H1 (cell line): ENCODE data around the gene GOLGA2. TPM values are rescaled to one million over a fixed set of nuclear protein-coding genes. Genes with fewer than 3 reads are reported as not detected.

Experiments
- SUZ12 ChIP-seq: fragments of 200-600 bp; sonication (generic); IDR thresholded peaks from 2 replicates; pipeline ENCODE4 v1.6.1; 2012; ENCODE audit warnings: mild to moderate bottlenecking, inconsistent platforms, low read length, moderate library complexity, mixed read lengths
- polyA plus RNA-seq, 7 experiments: library from polyadenylated mRNA; depleted of rRNA in 3 of 7; stranded (reverse) in 5 of 7; unstranded in 2 of 7; fragments of >200 nt in 5 of 7; fragments of 200-250 nt in 2 of 7; gene quantifications; 1 replicate in 5 of 7; 2 replicates in 1 of 7; 4 replicates in 1 of 7; pipeline versions ENCODE4 v1.2.1 to v1.2.3, GENCODE V29; 2011 to 2013; ENCODE audit warnings: missing spikeins in 2 of 7, mixed read lengths in 2 of 7
- total RNA-seq: library from RNA; stranded (reverse); fragmentation: NEBNext Ultra II Directional; extraction: Animal tissue kit (Norgen Biotek cat#: 25700); gene quantifications from 2 replicates; pipeline ENCODE4 v1.2.1, GENCODE V29; 2021
- TF ChIP-seq, protein P1 (sequence below): fragments of 300-600 bp; sonication (generic); IDR thresholded peaks from 2 replicates; pipeline ENCODE4 v1.7.1; 2012; ENCODE audit warnings: low read length, moderate library complexity, mild to moderate bottlenecking, inconsistent platforms; ENCODE audit not compliant: insufficient replicate concordance
- TF ChIP-seq, protein P2 (sequence below): IDR thresholded peaks from 2 replicates; pipeline ENCODE4 v1.6.1; 2011; ENCODE audit warnings: low read length, improper control_type of control experiment

The GOLGA2 gene
- total and polyA plus RNA-seq, 2 of the 8 experiments (the other 6 are each of a cell fraction or from before 2014, with no cell fraction given): 13.1 to 43.6 TPM

DNA sequence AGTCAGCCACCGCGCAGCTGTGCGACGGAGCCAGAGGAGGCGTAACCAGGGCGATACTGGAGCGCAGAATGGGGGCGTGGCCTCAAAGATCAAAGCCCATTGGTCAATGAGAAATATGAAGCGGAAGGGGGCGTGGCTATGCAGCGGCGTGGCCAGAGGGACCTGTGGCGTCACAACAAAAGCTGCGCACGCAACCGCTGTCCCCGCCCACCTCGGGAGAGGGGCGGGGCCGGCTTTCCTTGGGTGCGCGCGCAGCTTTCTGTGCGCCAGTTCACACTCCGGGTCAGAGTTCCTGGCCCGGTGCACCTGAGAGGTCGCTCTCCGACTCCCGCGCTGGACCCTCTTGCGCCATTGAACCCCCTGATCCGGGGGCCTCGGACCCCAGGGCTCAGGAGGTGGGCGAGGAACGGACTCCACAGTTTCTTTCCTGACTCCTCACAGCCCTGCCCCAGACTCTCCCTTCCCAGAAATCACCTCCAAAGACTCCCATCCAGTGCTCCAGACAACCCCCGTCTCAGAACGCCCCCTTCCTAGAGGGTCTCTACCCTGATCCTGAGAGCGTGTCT is 284 bp upstream of the GOLGA2 start, which contains the start of gene SWI5 (continued):
- TF ChIP-seq, protein P1, sequence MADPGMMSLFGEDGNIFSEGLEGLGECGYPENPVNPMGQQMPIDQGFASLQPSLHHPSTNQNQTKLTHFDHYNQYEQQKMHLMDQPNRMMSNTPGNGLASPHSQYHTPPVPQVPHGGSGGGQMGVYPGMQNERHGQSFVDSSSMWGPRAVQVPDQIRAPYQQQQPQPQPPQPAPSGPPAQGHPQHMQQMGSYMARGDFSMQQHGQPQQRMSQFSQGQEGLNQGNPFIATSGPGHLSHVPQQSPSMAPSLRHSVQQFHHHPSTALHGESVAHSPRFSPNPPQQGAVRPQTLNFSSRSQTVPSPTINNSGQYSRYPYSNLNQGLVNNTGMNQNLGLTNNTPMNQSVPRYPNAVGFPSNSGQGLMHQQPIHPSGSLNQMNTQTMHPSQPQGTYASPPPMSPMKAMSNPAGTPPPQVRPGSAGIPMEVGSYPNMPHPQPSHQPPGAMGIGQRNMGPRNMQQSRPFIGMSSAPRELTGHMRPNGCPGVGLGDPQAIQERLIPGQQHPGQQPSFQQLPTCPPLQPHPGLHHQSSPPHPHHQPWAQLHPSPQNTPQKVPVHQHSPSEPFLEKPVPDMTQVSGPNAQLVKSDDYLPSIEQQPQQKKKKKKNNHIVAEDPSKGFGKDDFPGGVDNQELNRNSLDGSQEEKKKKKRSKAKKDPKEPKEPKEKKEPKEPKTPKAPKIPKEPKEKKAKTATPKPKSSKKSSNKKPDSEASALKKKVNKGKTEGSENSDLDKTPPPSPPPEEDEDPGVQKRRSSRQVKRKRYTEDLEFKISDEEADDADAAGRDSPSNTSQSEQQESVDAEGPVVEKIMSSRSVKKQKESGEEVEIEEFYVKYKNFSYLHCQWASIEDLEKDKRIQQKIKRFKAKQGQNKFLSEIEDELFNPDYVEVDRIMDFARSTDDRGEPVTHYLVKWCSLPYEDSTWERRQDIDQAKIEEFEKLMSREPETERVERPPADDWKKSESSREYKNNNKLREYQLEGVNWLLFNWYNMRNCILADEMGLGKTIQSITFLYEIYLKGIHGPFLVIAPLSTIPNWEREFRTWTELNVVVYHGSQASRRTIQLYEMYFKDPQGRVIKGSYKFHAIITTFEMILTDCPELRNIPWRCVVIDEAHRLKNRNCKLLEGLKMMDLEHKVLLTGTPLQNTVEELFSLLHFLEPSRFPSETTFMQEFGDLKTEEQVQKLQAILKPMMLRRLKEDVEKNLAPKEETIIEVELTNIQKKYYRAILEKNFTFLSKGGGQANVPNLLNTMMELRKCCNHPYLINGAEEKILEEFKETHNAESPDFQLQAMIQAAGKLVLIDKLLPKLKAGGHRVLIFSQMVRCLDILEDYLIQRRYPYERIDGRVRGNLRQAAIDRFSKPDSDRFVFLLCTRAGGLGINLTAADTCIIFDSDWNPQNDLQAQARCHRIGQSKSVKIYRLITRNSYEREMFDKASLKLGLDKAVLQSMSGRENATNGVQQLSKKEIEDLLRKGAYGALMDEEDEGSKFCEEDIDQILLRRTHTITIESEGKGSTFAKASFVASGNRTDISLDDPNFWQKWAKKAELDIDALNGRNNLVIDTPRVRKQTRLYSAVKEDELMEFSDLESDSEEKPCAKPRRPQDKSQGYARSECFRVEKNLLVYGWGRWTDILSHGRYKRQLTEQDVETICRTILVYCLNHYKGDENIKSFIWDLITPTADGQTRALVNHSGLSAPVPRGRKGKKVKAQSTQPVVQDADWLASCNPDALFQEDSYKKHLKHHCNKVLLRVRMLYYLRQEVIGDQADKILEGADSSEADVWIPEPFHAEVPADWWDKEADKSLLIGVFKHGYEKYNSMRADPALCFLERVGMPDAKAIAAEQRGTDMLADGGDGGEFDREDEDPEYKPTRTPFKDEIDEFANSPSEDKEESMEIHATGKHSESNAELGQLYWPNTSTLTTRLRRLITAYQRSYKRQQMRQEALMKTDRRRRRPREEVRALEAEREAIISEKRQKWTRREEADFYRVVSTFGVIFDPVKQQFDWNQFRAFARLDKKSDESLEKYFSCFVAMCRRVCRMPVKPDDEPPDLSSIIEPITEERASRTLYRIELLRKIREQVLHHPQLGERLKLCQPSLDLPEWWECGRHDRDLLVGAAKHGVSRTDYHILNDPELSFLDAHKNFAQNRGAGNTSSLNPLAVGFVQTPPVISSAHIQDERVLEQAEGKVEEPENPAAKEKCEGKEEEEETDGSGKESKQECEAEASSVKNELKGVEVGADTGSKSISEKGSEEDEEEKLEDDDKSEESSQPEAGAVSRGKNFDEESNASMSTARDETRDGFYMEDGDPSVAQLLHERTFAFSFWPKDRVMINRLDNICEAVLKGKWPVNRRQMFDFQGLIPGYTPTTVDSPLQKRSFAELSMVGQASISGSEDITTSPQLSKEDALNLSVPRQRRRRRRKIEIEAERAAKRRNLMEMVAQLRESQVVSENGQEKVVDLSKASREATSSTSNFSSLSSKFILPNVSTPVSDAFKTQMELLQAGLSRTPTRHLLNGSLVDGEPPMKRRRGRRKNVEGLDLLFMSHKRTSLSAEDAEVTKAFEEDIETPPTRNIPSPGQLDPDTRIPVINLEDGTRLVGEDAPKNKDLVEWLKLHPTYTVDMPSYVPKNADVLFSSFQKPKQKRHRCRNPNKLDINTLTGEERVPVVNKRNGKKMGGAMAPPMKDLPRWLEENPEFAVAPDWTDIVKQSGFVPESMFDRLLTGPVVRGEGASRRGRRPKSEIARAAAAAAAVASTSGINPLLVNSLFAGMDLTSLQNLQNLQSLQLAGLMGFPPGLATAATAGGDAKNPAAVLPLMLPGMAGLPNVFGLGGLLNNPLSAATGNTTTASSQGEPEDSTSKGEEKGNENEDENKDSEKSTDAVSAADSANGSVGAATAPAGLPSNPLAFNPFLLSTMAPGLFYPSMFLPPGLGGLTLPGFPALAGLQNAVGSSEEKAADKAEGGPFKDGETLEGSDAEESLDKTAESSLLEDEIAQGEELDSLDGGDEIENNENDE: no peak
- TF ChIP-seq SUZ12: no peak
- TF ChIP-seq, protein P2, sequence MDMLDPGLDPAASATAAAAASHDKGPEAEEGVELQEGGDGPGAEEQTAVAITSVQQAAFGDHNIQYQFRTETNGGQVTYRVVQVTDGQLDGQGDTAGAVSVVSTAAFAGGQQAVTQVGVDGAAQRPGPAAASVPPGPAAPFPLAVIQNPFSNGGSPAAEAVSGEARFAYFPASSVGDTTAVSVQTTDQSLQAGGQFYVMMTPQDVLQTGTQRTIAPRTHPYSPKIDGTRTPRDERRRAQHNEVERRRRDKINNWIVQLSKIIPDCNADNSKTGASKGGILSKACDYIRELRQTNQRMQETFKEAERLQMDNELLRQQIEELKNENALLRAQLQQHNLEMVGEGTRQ: peak; percentile 38; the same call in 1 of the 2 replicates
